Kidney glomerular epithelial cell (primary cell): ENCODE results near the gene TOPBP1.
A peak's percentile ranks its signal among the peaks of the same experiment; 100 is the strongest.

Experiments used
- DNase-seq: peaks from one replicate; lab custom pipeline; 2025; lab: John Stamatoyannopoulos, UW

TOPBP1 gene

DNA sequence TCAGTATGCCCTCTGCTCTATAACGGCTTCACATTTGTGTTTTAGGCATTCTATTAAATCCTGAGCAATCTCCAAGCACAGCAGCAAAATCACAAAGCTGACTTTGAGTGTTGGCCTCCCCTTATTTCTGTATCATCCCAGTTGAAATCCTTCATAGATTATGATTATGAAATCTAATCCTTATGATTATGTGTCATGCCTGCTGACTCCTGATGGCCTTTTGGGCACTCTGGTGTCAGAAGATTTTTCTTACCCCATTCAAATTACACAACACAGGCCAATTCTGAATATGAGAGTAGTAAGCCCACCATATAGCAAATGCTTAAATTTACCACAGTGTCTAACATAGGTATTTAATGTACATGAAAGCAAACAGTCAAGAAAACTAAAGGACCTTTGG is 53.9 kb downstream of the TOPBP1 start:
- DNase-seq, result no peak

DNA sequence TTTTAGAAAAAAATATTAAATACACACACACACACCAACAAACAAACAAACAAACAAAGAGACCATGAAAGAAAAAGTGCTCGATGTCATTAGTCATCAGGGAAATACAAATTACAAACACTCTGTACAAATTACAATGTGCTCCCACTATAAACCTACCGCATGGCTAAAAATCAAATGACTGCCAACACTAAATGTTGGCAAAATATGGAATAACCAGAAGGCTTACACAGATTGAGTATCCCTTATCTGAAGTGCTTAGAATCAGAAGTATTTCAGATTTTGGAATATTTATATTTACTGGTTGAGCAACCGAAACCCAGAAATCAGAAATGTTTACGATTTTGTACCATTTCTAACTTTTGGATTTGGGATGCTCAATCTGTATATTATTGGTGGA is 54.8 kb downstream of the TOPBP1 start:
- DNase-seq, result no peak

DNA sequence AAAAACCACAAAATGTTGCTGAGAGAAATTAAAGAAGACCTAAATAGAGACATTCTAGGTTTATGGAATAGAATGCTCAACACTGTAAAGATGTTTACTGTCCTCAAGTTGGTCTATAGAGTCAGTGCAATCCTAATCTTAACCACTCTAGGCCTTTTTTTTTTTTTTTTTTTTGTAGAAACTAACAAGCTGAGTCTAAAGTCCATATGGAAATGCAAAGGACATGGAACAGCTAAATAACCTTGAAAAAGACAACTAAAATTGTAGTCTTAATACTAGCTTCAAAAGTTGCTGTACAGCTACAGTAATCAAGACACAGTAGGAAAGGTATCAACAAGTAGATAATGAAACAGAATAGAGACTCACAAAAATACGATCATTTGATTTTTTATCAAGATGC is 55.4 kb downstream of the TOPBP1 start:
- no peak for DNase-seq

DNA sequence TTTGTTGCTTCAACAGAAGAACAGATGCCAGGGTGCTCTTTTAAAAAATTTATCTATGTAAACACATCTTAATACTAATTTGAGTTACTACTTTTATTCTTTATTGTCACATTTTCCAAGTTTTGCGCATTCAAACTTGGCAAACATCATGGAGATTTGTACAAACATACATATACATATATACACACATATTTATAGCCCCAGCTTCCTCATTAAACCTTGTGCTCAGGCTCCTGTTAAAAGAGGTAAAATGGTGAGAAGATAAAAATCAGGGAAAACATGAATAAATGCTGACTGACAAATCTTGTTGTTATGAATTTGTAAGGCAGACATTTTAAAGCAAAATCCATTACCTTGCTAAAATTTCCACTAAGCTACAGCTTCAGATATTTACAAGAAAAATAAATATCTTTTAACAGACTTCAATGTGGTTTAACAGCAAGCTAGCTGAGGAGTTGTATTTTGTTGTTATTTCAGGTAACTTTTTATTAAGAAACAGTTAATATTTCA is 61.1 kb downstream of the TOPBP1 start:
- DNase-seq, result no peak

DNA sequence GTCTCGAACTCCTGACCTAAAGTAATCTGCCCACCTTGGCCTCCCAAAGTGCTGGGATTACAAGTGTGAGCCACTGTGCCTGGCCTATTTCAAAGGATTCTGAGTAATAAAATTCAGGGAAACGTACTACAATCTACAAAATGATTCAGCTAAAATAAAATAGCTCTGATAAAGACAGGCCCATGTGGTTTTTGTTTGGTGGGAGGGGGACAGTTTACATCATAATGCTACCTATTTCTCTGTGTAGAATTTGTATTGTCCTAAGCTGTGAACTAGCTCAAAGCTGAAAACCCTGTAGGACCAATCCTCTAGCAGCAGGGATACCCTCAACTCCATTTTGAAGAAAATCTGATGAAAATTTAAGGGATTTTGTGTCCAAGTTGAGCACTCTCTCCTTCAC is 62.5 kb downstream of the TOPBP1 start:
- DNase-seq, result no peak

DNA sequence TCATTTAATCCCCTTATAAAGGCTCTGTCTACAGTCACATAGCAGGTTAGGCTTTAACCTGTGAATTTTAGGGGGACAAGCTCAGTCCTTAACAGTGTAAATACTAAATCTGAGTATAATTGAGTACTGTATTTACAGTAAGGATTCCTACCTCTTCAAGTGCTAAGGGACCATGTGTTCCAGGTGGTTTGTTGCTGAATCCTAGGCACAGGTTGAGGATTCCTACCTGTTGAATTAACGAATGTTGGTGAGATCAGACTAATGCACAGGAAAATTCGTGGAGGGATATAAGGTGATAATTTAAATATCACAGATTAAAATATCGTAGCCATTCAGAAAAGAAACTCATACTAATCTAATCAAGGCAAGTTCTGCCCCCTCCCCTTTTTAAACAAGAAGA is 63.3 kb downstream of the TOPBP1 start:
- no peak for DNase-seq

DNA sequence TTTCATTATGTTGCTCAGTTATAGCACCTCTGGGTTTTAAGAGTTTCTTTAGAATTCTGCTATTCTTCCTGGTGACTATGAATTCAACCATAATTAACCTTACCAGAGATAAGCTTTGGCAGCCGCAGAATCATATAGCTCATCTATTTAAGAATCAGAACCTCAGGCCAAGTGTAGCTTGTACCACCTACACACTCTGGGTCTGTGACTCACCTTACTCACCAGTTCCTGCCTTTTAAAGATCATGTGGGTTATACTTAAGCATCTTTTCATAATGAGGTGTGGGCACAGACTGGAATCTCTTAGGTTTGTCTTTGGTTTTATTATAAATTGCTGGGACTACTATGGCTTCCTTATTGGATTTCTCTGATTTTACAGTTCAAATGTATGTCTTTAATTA is 66.4 kb downstream of the TOPBP1 start:
- no peak for DNase-seq

DNA sequence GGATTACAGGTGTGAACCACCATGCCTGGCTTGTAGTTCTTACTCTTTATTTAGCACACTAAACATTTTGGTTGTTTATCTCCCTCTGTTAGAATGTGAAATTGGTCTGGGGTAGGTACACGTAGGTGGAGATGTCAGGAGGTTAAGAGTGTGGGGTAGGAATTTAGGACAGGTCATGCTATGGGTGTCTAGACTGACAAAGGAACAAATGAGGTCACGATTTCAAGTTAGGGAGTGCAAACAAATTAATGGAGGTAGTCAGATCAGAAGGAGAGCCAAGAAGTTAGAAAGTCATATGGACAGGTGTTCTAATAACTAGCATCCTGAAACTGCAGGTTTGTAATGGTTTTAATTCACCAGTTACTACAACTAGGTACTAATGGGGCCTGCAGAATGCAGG is 68.5 kb downstream of the TOPBP1 start:
- DNase-seq, result no peak

DNA sequence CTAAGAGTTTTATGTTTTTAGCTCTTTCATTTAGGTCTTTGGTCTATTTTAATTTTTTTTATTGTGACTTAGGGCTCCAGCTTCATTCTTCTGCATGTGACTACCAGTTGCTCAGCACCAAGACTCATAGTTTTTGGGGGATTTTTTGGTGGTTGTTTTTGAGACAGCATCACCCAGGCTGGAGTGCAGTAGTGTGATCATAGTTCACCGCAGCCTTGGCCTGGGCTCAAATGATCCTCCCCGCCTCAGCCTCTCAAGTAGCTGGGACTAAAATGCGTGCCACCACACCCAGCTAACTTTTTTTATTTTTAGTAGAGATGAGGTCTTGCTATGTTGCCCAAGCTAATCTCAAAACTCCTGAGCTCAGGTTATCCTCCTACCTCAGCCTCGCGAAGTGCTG is 68.9 kb downstream of the TOPBP1 start:
- DNase-seq, result no peak

DNA sequence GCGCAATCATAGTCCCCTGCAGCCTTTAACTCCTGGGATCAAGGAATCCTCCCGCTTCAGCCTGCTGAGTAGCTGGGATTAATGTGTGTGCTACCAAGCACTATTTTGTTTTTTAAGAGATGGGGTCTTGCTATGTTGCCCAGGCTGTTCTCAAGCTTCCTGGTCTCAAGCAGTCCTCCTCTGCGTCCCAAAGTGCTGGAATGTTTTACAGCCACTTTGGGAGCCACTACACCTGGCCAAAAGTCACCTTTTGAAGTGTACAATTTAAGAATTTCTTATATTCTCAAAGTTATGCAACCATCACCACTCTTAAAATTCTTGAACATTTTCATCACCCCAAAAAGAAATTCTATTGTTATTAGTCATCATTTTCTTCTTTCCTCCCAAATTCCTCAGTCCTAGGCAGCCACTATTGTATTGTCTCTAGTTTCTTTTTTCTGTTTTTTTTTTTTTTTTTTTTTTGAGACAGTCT is 70.4 kb downstream of the TOPBP1 start:
- DNase-seq, result peak; percentile 64

DNA sequence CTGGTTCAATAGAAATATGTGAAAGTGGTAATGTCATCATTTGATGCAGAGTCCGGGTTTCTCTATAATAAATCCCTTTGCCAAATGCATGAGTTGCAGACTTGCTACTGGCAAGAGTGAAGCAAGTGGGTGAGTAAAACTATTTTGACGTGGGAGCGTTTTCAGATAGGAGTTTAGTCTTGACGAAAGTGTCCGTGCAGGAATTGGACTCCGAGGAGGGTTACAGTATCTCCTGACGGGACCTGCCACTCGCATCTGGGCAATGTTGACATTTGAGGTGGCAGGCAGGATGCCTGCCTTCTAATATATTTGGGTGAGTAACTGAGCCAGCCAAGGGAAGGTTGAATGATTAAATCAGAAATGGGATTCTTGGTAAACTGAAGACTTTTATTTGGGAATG is 72.2 kb downstream of the TOPBP1 start:
- DNase-seq, result no peak

DNA sequence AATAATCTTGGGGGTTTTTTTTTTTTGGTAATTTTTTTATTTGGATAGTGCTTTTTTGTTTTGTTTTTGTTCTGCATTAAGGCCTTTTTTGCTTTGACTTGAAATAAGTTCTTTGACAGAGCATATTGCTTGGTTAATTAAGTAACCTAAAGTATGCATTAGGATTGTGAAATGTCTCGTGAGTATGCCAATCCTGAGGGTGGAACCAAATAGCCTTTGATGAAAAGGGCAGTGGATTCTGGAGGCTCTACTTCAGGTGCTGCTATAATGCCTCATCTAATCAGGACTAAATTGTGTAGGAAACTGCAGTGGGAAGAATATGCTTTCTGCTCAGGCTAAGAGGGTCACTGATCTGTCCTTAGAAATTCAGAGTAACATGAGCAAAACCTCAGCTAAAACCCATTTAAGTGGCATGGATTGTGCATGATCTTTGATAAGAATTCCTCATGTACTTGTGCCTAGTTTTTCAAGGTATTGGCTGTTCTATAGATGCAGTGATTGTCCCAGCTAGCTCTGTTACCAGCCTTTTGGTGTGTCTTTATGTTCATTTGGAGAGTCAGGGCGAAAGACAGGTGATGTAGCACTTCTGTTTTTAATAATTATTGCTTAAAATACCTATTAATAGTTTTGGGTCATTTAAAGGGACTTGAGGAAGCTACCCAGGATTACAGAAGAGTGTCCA is 72.8 kb downstream of the TOPBP1 start:
- no peak for DNase-seq

DNA sequence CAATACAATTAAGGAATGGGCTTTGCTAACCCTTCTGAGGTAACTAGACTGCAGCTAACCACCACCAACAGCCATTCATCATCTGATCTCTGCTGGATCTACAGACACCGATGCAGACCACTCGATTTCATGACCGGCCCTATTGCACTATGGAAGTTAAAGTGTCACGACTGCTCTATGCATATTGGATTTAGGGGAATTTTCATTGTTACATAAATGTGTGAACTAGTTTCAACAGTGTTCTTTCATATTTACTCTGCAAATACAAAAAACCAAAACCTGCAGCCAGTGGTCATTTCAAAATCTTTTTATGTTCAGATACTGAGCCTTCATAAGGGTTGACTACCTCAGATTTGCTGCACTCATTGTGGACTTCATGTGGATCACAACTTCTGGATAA is 73.7 kb downstream of the TOPBP1 start:
- no peak for DNase-seq

DNA sequence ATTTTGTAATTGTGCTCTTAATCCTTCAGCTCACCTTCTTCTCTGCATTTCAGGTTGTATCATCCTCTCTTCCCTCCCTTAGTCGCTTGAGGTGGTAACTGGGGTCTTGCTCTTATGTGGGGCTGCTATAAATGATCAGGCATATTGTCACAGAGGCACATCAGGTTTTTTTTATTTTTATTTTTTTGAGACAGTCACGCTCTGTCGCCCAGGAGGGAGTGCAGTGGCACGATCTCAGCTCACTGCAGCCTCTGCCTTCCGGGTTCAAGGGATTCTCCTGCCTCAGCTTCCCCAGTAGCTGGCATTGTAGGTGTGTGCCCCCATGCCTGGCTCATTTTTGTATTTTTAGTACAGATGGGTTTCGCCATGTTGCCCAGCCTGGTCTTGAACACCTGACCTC is 78.3 kb downstream of the TOPBP1 start:
- no peak for DNase-seq

DNA sequence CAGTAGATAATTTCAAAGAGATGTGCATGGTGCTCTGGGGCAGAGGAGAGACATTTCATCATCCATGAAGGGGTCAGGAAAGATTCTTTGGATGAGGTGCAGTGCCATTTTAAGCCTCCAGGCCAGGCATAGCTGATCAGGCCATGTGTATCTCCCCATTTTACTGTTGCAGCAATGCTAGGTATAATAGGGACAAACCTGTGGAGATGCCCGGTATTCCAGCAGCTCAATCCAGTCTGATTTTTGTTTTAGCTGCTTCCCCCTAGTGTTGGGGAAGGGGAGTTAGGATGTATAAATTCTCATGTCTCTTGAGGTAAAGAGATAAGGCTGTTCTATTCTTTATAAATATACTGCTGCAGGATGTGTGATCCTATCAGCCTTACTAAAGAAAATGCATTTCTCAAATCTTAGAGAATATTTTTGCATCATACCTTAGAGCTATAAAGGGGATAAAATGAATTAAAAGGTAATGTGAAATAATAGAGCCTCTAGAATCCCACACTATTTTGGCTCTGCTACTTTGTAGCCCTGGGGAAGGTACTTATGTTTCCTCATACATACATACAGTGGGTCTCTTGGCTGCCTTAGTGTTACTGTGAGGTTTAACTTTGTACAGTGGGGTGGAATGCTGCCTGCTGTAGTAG is 83.1 kb downstream of the TOPBP1 start:
- DNase-seq, result no peak

DNA sequence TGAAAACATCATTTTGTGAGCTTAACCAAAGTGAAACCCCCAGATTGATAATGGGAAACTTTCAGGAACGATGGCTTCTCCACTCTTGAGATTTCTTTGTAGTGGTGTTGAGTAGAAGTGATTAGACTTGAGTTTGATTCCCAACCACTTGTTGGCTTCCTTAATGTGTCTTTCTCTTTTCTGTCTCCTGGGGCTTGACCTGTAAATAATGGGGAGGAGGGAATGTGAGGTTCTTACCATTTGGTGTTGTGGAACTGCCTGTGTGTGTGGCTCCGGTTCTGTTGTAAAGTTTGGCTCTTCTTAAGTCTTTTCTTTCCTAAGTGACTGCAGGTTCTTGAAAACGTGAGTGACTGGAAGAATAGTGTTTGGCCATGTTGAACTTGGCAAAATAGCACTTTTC is 85.6 kb downstream of the TOPBP1 start:
- DNase-seq, result no peak

DNA sequence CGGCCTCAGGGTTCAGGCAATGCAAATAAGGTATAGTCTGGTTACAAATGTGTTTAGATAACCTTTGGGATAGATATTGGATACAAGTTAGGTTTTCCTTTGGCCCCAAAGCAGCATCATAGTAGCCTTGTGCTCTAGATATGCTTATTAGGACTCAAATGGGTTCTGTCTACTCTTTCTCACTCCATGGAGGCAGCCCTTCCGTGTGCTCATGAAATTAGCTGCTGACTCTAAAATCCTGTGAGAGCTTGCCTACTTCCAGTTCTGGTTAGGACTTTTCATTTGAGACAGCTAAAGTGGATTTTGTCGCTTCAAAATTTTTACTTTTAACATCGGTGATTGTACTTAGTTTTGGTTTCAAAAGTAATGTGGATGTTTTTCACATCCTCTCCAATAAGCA is 86.7 kb downstream of the TOPBP1 start:
- no peak for DNase-seq

DNA sequence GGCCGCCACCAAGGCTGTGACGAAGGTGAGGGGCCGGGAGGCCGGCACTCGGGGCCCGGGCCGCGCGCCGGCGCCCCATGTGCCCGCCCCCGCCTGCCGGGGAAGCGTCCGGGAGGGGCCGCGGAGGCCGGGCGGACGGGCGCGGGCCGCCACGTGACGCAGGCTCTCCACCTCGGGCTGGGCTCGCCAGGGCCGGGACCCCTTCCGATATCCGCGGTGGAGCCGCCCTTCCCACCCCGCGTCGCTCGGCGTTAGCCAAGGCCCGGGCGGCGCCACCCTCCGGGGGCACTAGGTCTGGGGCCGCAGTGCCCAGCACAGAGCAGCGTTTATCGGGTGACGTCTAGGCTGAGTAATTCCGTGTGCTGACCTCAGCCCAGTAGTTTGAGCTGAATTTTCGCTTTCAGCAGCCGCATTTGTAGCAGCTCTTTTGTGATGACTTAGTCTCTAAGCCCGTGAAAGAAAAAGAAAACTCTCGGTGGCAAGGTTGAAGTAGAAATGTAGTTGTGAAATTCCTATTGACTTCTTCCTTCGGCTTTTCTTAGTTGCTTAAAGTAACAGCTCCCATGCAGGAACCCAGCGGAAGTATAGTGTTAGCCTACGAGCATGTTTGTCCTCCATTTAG is 87.4 kb downstream of the TOPBP1 start:
- DNase-seq, result no peak

DNA sequence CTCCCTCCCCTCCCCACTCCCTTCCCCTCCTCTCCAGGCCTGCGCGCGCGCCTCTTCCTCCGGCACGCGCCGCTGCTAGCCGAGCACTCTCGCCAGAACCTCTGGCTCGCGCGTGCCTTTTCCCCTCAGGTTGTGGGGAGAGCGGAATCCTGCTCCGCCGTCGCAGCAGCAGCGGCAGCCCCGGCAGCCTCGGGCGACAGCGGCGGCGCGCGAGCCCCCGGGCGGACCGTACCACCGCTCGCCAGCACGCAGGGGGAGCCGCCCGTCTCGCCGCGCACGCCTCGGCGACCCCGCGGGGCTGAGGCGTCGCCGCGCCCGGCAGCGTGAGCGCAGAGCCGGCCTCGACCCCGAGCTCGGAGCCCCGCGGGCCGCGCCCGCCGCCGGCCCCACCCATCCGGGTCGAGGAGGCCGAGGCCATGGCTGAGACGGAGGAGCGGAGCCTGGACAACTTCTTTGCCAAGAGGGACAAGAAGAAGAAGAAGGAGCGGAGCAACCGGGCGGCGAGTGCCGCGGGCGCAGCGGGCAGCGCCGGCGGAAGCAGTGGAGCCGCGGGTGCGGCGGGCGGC is 88.0 kb downstream of the TOPBP1 start, which contains the start of gene CDV3:
TSS of gene CDV3 (plus strand) at position 58 of the 566 bp plus-strand sequence. CDS start at position 417, 359 bp downstream.
- DNase-seq, result no peak

DNA sequence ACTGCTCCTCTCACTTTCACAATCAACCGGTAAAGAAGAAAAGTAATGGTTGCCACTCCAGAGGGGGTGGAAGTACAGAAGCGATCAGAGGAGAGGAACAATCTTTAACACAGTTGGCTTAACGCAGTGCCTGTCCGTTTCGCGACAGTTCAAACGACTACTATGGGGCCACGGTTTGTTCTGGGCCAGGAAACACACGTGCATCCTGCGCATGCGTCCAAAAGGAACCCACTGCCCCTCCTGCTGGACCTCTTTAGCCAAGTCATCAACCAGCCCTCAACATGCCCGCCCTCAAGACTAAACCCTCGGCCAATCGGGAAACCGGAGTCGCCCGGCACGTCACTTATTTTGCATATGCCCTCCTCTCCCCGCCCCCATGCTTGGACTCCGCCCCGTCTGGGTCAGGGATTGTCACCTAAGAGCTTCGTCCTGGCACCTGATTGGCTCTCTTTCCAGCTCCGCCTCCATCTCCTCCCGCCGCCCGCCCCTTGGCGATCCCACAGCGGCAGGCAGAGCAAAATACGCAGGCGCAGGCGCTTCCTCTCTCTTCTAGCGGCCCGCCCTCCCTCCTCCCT is 88.6 kb downstream of the TOPBP1 start:
- DNase-seq, result no peak

DNA sequence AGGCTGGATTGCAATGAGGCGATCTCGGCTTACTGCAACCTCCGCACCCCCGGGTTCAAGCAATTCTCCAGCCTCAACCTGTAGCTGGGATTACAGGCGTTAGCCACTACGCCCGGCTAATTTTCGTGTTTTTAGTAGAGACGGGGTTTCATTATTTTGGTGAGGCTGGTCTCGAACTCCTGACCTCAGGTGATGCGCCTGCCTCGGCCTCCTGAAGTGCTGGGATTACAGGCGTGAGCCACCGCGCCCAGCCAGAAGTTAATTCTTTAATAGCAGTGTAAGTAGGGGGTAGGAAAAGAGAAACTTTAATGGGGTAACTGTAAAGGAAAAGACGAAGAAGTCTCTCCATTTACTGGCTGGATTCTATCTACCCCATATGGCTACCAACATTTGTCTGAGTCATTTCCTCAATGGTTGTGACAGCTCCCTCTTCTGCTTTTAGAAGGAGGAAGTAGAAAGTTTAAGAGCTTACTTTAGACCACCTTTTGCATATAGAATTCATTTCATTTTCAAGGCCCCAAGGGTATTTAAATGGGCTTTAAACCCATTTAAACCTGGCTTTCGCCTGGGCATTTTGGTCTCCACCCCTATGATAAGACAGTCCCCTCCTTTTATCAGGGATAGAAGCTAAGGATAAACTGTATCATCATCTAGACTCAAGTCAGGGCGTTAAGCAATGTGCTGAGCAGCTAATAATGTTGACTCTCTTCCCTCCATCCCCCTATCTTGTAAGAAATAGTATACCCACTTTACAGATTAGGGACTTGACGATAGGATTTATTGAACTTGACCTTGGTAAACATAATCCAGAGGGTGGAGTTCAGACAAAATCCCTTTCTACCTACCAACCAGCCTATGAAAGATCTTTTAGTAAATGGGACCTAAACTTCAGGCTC is 89.3 kb downstream of the TOPBP1 start:
- DNase-seq, result no peak

DNA sequence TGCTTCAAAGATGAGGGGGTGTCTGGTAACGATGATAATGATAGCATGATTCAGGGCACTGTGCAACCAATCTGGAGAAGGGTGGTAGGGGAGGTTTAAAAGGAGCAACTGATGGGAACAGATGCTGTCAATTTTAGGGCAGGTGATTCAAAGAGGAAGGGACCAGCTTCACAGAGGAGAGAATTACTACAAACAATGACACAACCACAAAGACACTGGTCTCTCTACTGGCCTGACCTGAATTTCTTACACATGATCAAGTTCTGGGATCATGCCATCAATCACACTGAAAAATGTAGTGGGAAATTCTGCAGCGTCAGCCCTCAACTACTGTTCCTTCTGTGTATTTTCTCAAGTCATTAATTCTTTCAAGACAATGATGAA is 90.8 kb downstream of the TOPBP1 start:
- no peak for DNase-seq
